ENCODE results near the gene DCAF11. TPM values are rescaled to one million over a fixed set of nuclear protein-coding genes. Genes with fewer than 3 reads are reported as not detected.
A peak's percentile ranks its signal among the peaks of the same experiment; 100 is the strongest.

DCAF11 gene
- total RNA-seq, 2 donors from 2014 or later: 101 to 107 TPM

GRCh38 chr14:24146453-24146977, 31.9 kb downstream of the DCAF11 start, which contains the start of gene PSME2:
Gene PSME2, minus strand, starts transcription at chr14:24146610. Its CDS starts 29 bp downstream, at chr14:24146581.
- ATAC-seq (peak; percentile 74), DNase-seq (peak; percentile 95 to 99)
- intact Hi-C loops (cut with DNase I, micrococcal nuclease): no loop called here

GRCh38 chr14:24146978-24147760, 32.6 kb downstream of the DCAF11 start, which contains the start of gene RNF31:
Gene RNF31, plus strand, starts transcription at chr14:24147498. Its CDS starts 201 bp downstream, at chr14:24147699.
- peak; percentile 98 to 99 for DNase-seq
- intact Hi-C loops (cut with DNase I, micrococcal nuclease): no loop called here
- peak; percentile 86 for ATAC-seq

GRCh38 chr14:24147761-24148428, 33.3 kb downstream of the DCAF11 start:
- no peak for DNase-seq
- intact Hi-C loops (cut with DNase I, micrococcal nuclease): no loop called here
- ATAC-seq: no peak

GRCh38 chr14:24149302-24149969, 34.9 kb downstream of the DCAF11 start:
- DNase-seq: no peak
- intact Hi-C loops (cut with DNase I, micrococcal nuclease): no loop called here
- ATAC-seq: no peak

- ATAC-seq: no peak
- DNase-seq: no peak
- intact Hi-C loops (cut with DNase I, micrococcal nuclease): no loop called here
These were observed 35.5 kb downstream of the DCAF11 start for GRCh38 chr14:24150061-24150460.

- intact Hi-C loops (cut with DNase I, micrococcal nuclease): no loop called here
- DNase-seq (no peak), ATAC-seq (no peak)
These were observed 36.0 kb downstream of the DCAF11 start for GRCh38 chr14:24150567-24150966.

GRCh38 chr14:24150993-24151392, 36.4 kb downstream of the DCAF11 start:
- no peak for ATAC-seq
- intact Hi-C loops (cut with DNase I, micrococcal nuclease): no loop called here
- no peak for DNase-seq

- no peak for ATAC-seq
- no peak for DNase-seq
- intact Hi-C loops (cut with DNase I, micrococcal nuclease): no loop called here
These were observed 37.0 kb downstream of the DCAF11 start for GRCh38 chr14:24151404-24152080.

GRCh38 chr14:24155100-24155499, 40.5 kb downstream of the DCAF11 start:
- ATAC-seq (no peak), DNase-seq (no peak)
- intact Hi-C loops (cut with DNase I, micrococcal nuclease): no loop called here

GRCh38 chr14:24156840-24157239, 42.3 kb downstream of the DCAF11 start:
- intact Hi-C loops (cut with DNase I, micrococcal nuclease): no loop called here
- DNase-seq (no peak), ATAC-seq (no peak)

- ATAC-seq (no peak), DNase-seq (no peak)
- intact Hi-C loops (cut with DNase I, micrococcal nuclease): no loop called here
These were observed 42.8 kb downstream of the DCAF11 start for GRCh38 chr14:24157331-24157730.

GRCh38 chr14:24159777-24160498, 45.4 kb downstream of the DCAF11 start:
- intact Hi-C loops (cut with DNase I, micrococcal nuclease): no loop called here
- no peak for DNase-seq

GRCh38 chr14:24160499-24160849, 45.9 kb downstream of the DCAF11 start:
- DNase-seq: no peak
- ATAC-seq: peak; percentile 6
- intact Hi-C loops (cut with DNase I, micrococcal nuclease): no loop called here

More at GRCh38 chr14:24159777-24160498, 45.4 kb downstream of the DCAF11 start:
- ATAC-seq: no peak

- intact Hi-C loops (cut with DNase I, micrococcal nuclease): no loop called here
- DNase-seq (peak; percentile 96 to 99), ATAC-seq (peak; percentile 94)
These were observed 46.5 kb downstream of the DCAF11 start, which contains the start of gene IRF9 for GRCh38 chr14:24160850-24161804. Gene IRF9, plus strand, starts transcription at chr14:24161265. Its CDS starts 880 bp downstream, at chr14:24162145.

GRCh38 chr14:24162093-24162492, 47.5 kb downstream of the DCAF11 start:
- no peak for ATAC-seq
- no peak for DNase-seq
- intact Hi-C loops (cut with DNase I, micrococcal nuclease): no loop called here

- no peak for ATAC-seq
- intact Hi-C loops (cut with DNase I, micrococcal nuclease): no loop called here
- DNase-seq: no peak
These were observed 50.0 kb downstream of the DCAF11 start for GRCh38 chr14:24164518-24164991.

GRCh38 chr14:24165785-24166184, 51.2 kb downstream of the DCAF11 start:
- ATAC-seq: no peak
- intact Hi-C loops (cut with DNase I, micrococcal nuclease): no loop called here
- DNase-seq: no peak
